GM12891 (cell line): ENCODE data around the gene USP34.
A peak's percentile ranks its signal among the peaks of the same experiment; 100 is the strongest.

ENCODE experiments used
- DNase-seq: peaks from one replicate; pipeline ENCODE4 v3.0.0; 2011; ENCODE audit warnings: low spot score; ENCODE audit not compliant: insufficient read length
- FAIRE-seq: peaks from 2 replicates; lab custom pipeline; 2011; peaks lifted over from hg19 to GRCh38; lab: Jason Lieb, UNC
- PAX5 ChIP-seq: IDR thresholded peaks from 2 replicates; pipeline ENCODE4 v1.6.1; 2011; ENCODE audit warnings: low read length, moderate library complexity, mild to moderate bottlenecking; ENCODE audit not compliant: insufficient read depth, severe bottlenecking
- POLR2A ChIP-seq: IDR thresholded peaks from 2 replicates; pipeline ENCODE4 v1.6.1; 2011; ENCODE audit warnings: low read depth, low read length, control low read depth
- POLR2AphosphoS5 ChIP-seq: IDR thresholded peaks from 2 replicates; pipeline ENCODE4 v1.6.1; 2011; ENCODE audit warnings: low read depth, low read length, control low read depth
- POU2F2 ChIP-seq: IDR thresholded peaks from 2 replicates; pipeline ENCODE4 v1.6.1; 2011; ENCODE audit warnings: low read depth, mild to moderate bottlenecking, control low read depth, low read length, moderate library complexity
- SPI1 ChIP-seq: IDR thresholded peaks from 2 replicates; pipeline ENCODE4 v1.6.1; 2011; ENCODE audit warnings: low read depth, low read length, control low read depth
- TAF1 ChIP-seq: IDR thresholded peaks from 2 replicates; pipeline ENCODE4 v1.6.1; 2011; ENCODE audit warnings: low read depth, low read length, control low read depth

The USP34 gene

DNA sequence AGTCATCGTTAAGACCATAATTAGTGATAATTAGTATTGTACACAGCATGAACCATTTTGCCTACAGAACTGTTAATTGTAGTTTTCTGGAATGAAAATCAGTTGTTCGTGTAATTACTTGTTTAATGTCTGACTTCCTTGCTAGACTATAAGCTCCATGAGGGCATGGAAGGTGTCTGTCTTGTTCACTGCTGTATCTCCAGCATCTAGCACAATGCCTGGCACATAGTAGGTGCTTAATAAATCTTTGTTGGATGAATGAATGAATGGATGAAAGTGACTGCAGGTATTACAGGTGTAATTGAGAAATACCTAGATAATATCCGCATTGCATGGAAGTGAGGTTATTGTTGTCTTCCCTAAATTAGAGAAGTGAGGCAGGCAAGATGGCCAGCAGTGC, 287.1 kb downstream of the USP34 start:
- DNase-seq = no peak
- FAIRE-seq = no peak
- TF ChIP-seq SPI1 (no peak), POLR2AphosphoS5 (0 out of 2 replicates have a peak, but pooled peaks have one; percentile 41)

DNA sequence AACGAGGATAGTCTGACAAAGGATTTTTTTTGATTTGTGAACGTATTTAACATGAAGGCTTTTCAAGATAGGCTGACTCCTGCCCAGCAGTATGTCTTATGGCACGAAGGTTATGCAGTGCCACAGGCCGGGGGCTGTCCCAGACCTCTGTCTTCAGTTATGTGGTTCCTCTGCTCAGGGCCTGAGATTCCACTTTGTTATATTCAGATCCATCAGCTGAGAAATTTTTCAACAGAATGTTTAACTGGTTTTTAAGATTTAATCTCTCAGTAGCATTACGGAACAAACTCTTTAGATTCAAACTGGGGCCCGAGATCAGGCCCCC, 288.9 kb downstream of the USP34 start:
- TF ChIP-seq SPI1 (no peak), POLR2A (no peak), TAF1 (no peak), POLR2AphosphoS5 (no peak), PAX5 (no peak), POU2F2 (no peak)
- DNase-seq (no peak), FAIRE-seq (no peak)

DNA sequence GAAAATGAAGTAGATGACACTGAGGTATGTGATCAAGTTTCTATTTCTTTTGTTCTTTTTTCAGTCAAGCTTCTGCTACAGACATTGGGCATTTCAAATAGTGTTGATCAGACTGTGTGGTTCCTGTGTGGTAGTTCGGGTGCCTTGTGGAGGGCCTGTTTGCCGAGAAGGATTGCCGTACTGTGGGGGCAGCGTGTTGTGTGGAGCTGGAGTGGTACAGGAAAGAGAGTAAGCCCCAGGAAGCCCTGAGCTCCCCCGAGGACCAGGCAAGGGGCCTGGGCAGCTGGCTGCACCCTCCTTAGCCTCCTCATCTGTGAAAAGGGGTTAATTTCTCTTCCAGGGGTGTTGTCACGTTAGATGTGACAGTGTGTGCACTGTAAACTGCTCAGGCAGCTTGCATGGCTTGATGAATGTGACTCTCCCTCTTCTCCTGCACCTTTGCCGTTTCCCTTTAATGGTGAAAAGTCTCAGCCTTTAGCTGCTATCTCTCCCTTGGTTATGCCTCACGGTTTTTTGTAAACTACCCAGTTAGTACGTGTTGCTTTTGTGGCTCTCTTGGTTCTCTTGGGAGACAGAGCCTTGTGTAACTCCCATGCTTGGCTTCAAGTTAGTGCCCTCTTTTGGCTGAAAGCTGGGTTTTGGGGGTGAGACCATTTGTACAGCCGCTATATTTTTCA, 289.4 kb downstream of the USP34 start:
- DNase-seq = no peak
- no peak for FAIRE-seq
- no peak for TF ChIP-seq SPI1
- no peak for TF ChIP-seq POU2F2
- no peak for TF ChIP-seq TAF1
- no peak for TF ChIP-seq POLR2A
- TF ChIP-seq PAX5 = no peak

GRCh38 chr2:61180686-61181085, 290.2 kb downstream of the USP34 start:
- FAIRE-seq = no peak
- TF ChIP-seq POLR2AphosphoS5 (no peak), POU2F2 (no peak), SPI1 (no peak), POLR2A (no peak), TAF1 (no peak), PAX5 (no peak)
- DNase-seq = no peak

- FAIRE-seq (no peak), DNase-seq (no peak)
- TF ChIP-seq POLR2A (no peak), SPI1 (no peak), POU2F2 (no peak), PAX5 (no peak), TAF1 (no peak), POLR2AphosphoS5 (no peak)
Observed at GRCh38 chr2:61179701-61180639, 290.9 kb downstream of the USP34 start.

- no peak for FAIRE-seq
- peak; percentile 15 for DNase-seq
- TF ChIP-seq POLR2A (no peak), TAF1 (no peak), PAX5 (no peak), POLR2AphosphoS5 (0 out of 2 replicates have a peak, but pooled peaks have one; percentile 35)
Observed at GRCh38 chr2:61178603-61179545, 292.0 kb downstream of the USP34 start.

DNA sequence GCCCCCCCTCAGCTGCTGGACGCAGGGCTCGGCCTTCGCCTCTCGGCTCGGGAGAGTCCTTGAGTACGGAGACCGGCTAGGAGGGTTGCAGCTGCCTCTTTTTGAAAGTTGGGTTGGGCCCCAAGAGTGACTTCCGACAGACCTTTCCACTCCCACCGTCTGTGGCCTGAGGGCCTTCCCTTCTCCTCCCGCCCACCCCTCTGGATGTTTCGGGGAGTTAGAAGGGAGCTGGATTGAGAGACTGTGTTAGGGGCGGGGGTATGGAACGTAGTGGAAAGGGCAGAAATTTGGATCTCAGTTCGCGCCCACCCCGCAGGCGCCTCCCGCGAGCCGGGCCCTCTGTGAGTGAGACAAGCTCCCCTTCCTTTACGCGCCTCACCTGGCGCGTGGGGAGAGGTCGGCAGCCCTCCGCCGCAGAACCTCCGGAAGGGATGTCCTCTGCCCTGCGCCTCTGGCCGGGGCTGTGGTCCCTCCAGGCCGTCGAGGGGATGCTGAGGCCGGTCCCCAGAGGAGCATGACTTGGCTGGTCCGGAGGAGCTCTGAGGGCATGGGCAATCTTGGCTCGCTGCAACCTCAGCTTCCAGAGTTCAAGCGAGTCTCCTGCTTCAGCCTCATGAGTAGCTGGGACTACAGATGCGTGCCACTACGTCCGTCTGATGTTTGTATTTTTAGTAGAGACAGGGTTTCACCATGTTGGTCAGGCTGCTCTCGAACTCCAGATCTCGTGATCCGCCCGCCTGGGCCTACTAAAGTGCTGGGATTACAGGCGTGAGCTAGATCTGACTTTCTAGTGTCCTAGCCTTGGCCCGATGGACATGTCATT, 292.9 kb downstream of the USP34 start:
- peak; percentile 71 for FAIRE-seq
- DNase-seq = peak; percentile 29
- TF ChIP-seq POLR2AphosphoS5 (no peak), POLR2A (peak; percentile 4; the same call in 1 of the 2 replicates)

GRCh38 chr2:61176755-61177726, 293.8 kb downstream of the USP34 start:
- peak; percentile 78 for FAIRE-seq
- peak; percentile 99 for DNase-seq
- TF ChIP-seq POU2F2 (0 out of 2 replicates have a peak, but pooled peaks have one; percentile 17), POLR2A (peak; percentile 93), TAF1 (0 out of 2 replicates have a peak, but pooled peaks have one; percentile 31), POLR2AphosphoS5 (peak; percentile 76; the same call in 1 of the 2 replicates), PAX5 (no peak), SPI1 (no peak)

GRCh38 chr2:61175036-61175435, 295.9 kb downstream of the USP34 start:
- TF ChIP-seq POLR2A = no peak
- DNase-seq (no peak), FAIRE-seq (no peak)

GRCh38 chr2:61173116-61173515, 297.8 kb downstream of the USP34 start:
- FAIRE-seq (no peak), DNase-seq (no peak)
- TF ChIP-seq POLR2A (no peak), SPI1 (no peak), TAF1 (no peak), PAX5 (no peak), POLR2AphosphoS5 (no peak), POU2F2 (no peak)
